Osteoblast (primary cell): ENCODE data around the gene PSIP1. TPM values are rescaled to one million over a fixed set of nuclear protein-coding genes. Genes with fewer than 3 reads are reported as not detected.

ENCODE experiments used
- DNase-seq: peaks from one replicate; pipeline ENCODE4 v3.0.0; 2011; ENCODE audit warnings: low spot score, mixed read lengths; ENCODE audit not compliant: insufficient read length; ENCODE audit errors: missing footprints
- H2AFZ ChIP-seq: 2 replicates; pipeline ENCODE4 v1.6.0; 2011; ENCODE audit warnings: mild to moderate bottlenecking, low read length
- H3K27ac ChIP-seq: 2 replicates; pipeline ENCODE4 v1.5.1; 2011; ENCODE audit warnings: mild to moderate bottlenecking, low read depth, low read length, moderate library complexity
- H3K27me3 ChIP-seq: 2 replicates; pipeline ENCODE4 v1.6.0; 2012; ENCODE audit warnings: mild to moderate bottlenecking, control low read depth, inconsistent platforms, low read length, moderate library complexity; ENCODE audit not compliant: insufficient read depth
- H3K36me3 ChIP-seq: 2 replicates; pipeline ENCODE4 v1.5.1; 2011; ENCODE audit warnings: mild to moderate bottlenecking, low read length, control low read depth, moderate library complexity; ENCODE audit not compliant: insufficient read depth
- H3K4me1 ChIP-seq: 2 replicates; pipeline ENCODE4 v1.5.1; 2011; ENCODE audit warnings: mild to moderate bottlenecking, low read length, control low read depth, moderate library complexity; ENCODE audit not compliant: insufficient read depth
- H3K4me2 ChIP-seq: 2 replicates; pipeline ENCODE4 v1.6.0; 2011; ENCODE audit warnings: mild to moderate bottlenecking, low read length; ENCODE audit not compliant: insufficient read depth
- H3K4me3 ChIP-seq: fragments of 200-600 bp; sonication (generic); 3 replicates; pipeline ENCODE4 v1.5.1; 2012; ENCODE audit warnings: mild to moderate bottlenecking, low read length, inconsistent platforms; ENCODE audit not compliant: insufficient read depth
- H3K79me2 ChIP-seq: 2 replicates; pipeline ENCODE4 v1.6.0; 2012; ENCODE audit warnings: mild to moderate bottlenecking, low read length, control low read depth, inconsistent platforms; ENCODE audit not compliant: insufficient read depth
- H3K9me3 ChIP-seq: 2 replicates; pipeline ENCODE4 v1.5.1; 2011; ENCODE audit warnings: low read depth, low read length, control low read depth
- H4K20me1 ChIP-seq: 2 replicates; pipeline ENCODE4 v1.6.0; 2012; ENCODE audit warnings: mild to moderate bottlenecking, low read length, control low read depth; ENCODE audit not compliant: insufficient read depth
- total RNA-seq: library from RNA; depleted of rRNA; stranded (reverse); fragments of >200 nt; gene quantifications from 2 replicates; pipeline ENCODE4 v1.2.3, GENCODE V29; 2012
- TF ChIP-seq, protein P1 (sequence below): IDR thresholded peaks from 2 replicates; pipeline ENCODE4 v1.5.1; 2011; ENCODE audit warnings: mild to moderate bottlenecking, low read depth, low read length, moderate library complexity; ENCODE audit errors: extremely low read depth

The PSIP1 gene
- total RNA-seq, 1 donor = 45.2 TPM

GRCh38 chr9:15469862-15470261, 40.9 kb downstream of the PSIP1 start:
- Histone ChIP-seq H3K4me3 (no peak overlapping the region), H3K79me2 (no peaks in the 10 kb centered on the region), H3K27me3 (no peaks in the 10 kb centered on the region), H3K9me3 (no peaks in the 10 kb centered on the region), H3K4me1 (peaks cover 17% of the 10 kb centered on the region), H3K4me2 (peak overlapping the region; percentile 10), H4K20me1 (no peaks in the 10 kb centered on the region), H2AFZ (no peak overlapping the region), H3K36me3 (peaks cover 32% of the 10 kb centered on the region), H3K27ac (no peak overlapping the region)
- no peak for DNase-seq
- TF ChIP-seq, protein P1, sequence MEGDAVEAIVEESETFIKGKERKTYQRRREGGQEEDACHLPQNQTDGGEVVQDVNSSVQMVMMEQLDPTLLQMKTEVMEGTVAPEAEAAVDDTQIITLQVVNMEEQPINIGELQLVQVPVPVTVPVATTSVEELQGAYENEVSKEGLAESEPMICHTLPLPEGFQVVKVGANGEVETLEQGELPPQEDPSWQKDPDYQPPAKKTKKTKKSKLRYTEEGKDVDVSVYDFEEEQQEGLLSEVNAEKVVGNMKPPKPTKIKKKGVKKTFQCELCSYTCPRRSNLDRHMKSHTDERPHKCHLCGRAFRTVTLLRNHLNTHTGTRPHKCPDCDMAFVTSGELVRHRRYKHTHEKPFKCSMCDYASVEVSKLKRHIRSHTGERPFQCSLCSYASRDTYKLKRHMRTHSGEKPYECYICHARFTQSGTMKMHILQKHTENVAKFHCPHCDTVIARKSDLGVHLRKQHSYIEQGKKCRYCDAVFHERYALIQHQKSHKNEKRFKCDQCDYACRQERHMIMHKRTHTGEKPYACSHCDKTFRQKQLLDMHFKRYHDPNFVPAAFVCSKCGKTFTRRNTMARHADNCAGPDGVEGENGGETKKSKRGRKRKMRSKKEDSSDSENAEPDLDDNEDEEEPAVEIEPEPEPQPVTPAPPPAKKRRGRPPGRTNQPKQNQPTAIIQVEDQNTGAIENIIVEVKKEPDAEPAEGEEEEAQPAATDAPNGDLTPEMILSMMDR = no peak

GRCh38 chr9:15469406-15469805, 41.4 kb downstream of the PSIP1 start:
- no peak for DNase-seq
- H3K4me2 ChIP-seq = no peak overlapping the region
- peaks cover 33% of the 10 kb centered on the region for H3K36me3 ChIP-seq
- no peak overlapping the region for H3K4me3 ChIP-seq
- TF ChIP-seq, protein P1 = no peak
- no peak overlapping the region for H2AFZ ChIP-seq
- no peaks in the 10 kb centered on the region for H3K9me3 ChIP-seq
- no peak overlapping the region for H3K27ac ChIP-seq
- H3K4me1 ChIP-seq = peaks cover 17% of the 10 kb centered on the region
- H4K20me1 ChIP-seq = no peaks in the 10 kb centered on the region
- H3K27me3 ChIP-seq = no peaks in the 10 kb centered on the region
- no peaks in the 10 kb centered on the region for H3K79me2 ChIP-seq

- H3K9me3 ChIP-seq = no peaks in the 10 kb centered on the region
- TF ChIP-seq, protein P1 = no peak
- no peak overlapping the region for H3K4me2 ChIP-seq
- peaks cover 43% of the 10 kb centered on the region for H3K36me3 ChIP-seq
- H4K20me1 ChIP-seq = no peaks in the 10 kb centered on the region
- H3K4me3 ChIP-seq = no peak overlapping the region
- H2AFZ ChIP-seq = no peak overlapping the region
- H3K4me1 ChIP-seq = peaks cover 17% of the 10 kb centered on the region
- no peaks in the 10 kb centered on the region for H3K27me3 ChIP-seq
- H3K79me2 ChIP-seq = no peaks in the 10 kb centered on the region
- no peak for DNase-seq
- H3K27ac ChIP-seq = no peak overlapping the region
These were observed 42.6 kb downstream of the PSIP1 start for GRCh38 chr9:15468145-15468544.

DNA sequence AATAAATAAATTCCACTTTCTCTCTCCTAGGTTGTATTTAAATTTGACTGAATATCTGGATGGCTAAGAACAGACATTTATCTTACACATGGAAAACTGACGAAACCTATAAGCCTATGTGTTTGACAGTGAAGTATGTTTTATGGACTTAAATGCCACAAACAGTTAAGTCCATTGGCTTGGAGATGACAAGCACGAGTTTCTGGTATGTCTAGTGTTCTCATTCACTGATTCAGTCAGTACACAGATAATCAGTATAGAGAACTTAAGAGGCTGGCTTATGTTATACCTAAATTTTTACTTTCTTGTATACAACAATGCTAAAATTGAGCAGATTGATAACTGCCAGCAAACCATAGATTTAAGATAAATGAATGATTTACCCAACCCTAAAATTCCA, 49.2 kb downstream of the PSIP1 start:
- Histone ChIP-seq H3K27me3 (no peaks in the 10 kb centered on the region), H3K4me3 (no peak overlapping the region), H3K4me1 (no peaks in the 10 kb centered on the region), H4K20me1 (no peaks in the 10 kb centered on the region), H3K79me2 (no peaks in the 10 kb centered on the region), H3K9me3 (no peaks in the 10 kb centered on the region), H2AFZ (no peak overlapping the region), H3K36me3 (peaks cover 65% of the 10 kb centered on the region), H3K4me2 (no peak overlapping the region), H3K27ac (no peak overlapping the region)
- DNase-seq = no peak
- TF ChIP-seq, protein P1 = no peak
